Sigmoid colon (tissue), 7 donors: ENCODE data around the gene FOXL3. TPM values are rescaled to one million over a fixed set of nuclear protein-coding genes. Genes with fewer than 3 reads are reported as not detected.

Experiments used
- DNase-seq: peaks from one replicate; pipeline ENCODE4 v3.0.0-alpha.2; 2019
- H3K27ac ChIP-seq, 4 donors: fragments of 200-600 bp; sonication (generic); one replicate each; pipeline ENCODE4 v1.5.1; 2016 to 2019; ENCODE audit warnings: mild to moderate bottlenecking in 1 of 4
- H3K27me3 ChIP-seq, 3 donors: fragments of 200-600 bp; sonication (generic); one replicate each; pipeline ENCODE4 v1.5.1; 2019; ENCODE audit warnings: mild to moderate bottlenecking in 1 of 3
- H3K36me3 ChIP-seq, 4 donors: fragments of 200-600 bp; sonication (generic); one replicate each; pipeline ENCODE4 v1.5.1; 2016 to 2019
- H3K4me1 ChIP-seq, 4 donors: fragments of 200-600 bp; sonication (generic); one replicate each; pipeline ENCODE4 v1.5.1; 2017 to 2019
- H3K4me3 ChIP-seq, 4 donors: fragments of 200-600 bp; sonication (generic); one replicate each; pipeline ENCODE4 v1.5.1; 2017 to 2019; ENCODE audit warnings: mild to moderate bottlenecking in 2 of 4, moderate library complexity in 1 of 4
- H3K9me3 ChIP-seq, 4 donors: fragments of 200-600 bp in 3 of 4; sonication (generic) in 3 of 4; one replicate each; pipeline versions ENCODE4 v1.5.1 to v1.6.1; 2013 to 2019
- EP300 ChIP-seq, 4 donors: sonication (generic); formaldehyde crosslinking; IDR thresholded peaks; one replicate each; pipeline ENCODE4 v1.6.1; 2017; ENCODE audit warnings: antibody characterized with exemption in 4 of 4
- POLR2A ChIP-seq, 2 donors: fragments of 450-650 bp; IDR thresholded peaks; one replicate each; pipeline ENCODE4 v1.6.1; 2016; ENCODE audit warnings: antibody characterized with exemption in 2 of 2, mild to moderate bottlenecking in 2 of 2, moderate library complexity in 2 of 2
- POLR2AphosphoS5 ChIP-seq, 4 donors: sonication (generic); formaldehyde crosslinking; IDR thresholded peaks; one replicate each; pipeline ENCODE4 v1.6.1; 2017; ENCODE audit warnings: antibody characterized with exemption in 4 of 4
- WGBS, 2 donors: extraction: QIAGEN DNeasy Blood & Tissue Kit; methylation state at CpG; one replicate each; pipeline ENCODE4 v1.1.7; 2013; 5-methylcytosine and 5-hydroxymethylcytosine counted together
- intact Hi-C: fragments of 100-400 bp; cut with DNase I; formaldehyde crosslinking; loops from one replicate; pipeline ENCODE4 v1.15.1; 2023
- polyA plus RNA-seq, 3 donors: library from polyadenylated mRNA; stranded (reverse); fragments of 200-250 nt; gene quantifications; one replicate each; pipeline ENCODE4 v1.2.3, GENCODE V29; 2013
- total RNA-seq, 4 donors: library from RNA; depleted of rRNA; stranded (reverse); fragments of >200 nt; gene quantifications; one replicate each; pipeline ENCODE4 v1.1.0, GENCODE V29; 2016
- TF ChIP-seq, protein P1 (sequence below), 4 experiments: fragments of 450-650 bp in 3 of 4; fragments of 200-600 bp in 1 of 4; IDR thresholded peaks; one replicate each; pipeline ENCODE4 v1.5.1; 2016 to 2019; ENCODE audit warnings: antibody characterized with exemption in 4 of 4, mild to moderate bottlenecking in 3 of 4, moderate library complexity in 2 of 4
- donor health status: healthy with polysubstance abuse.
- donor health status: Bipolar disorder and iron deficiency.
- donor health status: healthy.

The FOXL3 gene
- total and polyA plus RNA-seq, 7 donors = not detected

GRCh38 chr7:315516-316265 is 25.7 kb downstream of the FOXL3 start:
- peaks cover 0 to 12% (median 0%) of the 10 kb centered on the region in 3 donors for H3K27me3 ChIP-seq
- no peaks in the 10 kb centered on the region for H3K4me1 ChIP-seq
- H3K9me3 ChIP-seq = no peaks in the 10 kb centered on the region
- TF ChIP-seq POLR2A (IDR thresholded peaks at IDR 0.05) (no peak), EP300 (IDR thresholded peaks at IDR 0.05) (no peak), POLR2AphosphoS5 (IDR thresholded peaks at IDR 0.05) (no peak)
- TF ChIP-seq, protein P1, sequence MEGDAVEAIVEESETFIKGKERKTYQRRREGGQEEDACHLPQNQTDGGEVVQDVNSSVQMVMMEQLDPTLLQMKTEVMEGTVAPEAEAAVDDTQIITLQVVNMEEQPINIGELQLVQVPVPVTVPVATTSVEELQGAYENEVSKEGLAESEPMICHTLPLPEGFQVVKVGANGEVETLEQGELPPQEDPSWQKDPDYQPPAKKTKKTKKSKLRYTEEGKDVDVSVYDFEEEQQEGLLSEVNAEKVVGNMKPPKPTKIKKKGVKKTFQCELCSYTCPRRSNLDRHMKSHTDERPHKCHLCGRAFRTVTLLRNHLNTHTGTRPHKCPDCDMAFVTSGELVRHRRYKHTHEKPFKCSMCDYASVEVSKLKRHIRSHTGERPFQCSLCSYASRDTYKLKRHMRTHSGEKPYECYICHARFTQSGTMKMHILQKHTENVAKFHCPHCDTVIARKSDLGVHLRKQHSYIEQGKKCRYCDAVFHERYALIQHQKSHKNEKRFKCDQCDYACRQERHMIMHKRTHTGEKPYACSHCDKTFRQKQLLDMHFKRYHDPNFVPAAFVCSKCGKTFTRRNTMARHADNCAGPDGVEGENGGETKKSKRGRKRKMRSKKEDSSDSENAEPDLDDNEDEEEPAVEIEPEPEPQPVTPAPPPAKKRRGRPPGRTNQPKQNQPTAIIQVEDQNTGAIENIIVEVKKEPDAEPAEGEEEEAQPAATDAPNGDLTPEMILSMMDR (IDR thresholded peaks at IDR 0.05) = no peak
- 86 to 94% methylated on average over 16 of the region's 16 CpGs for WGBS, 2 donors
- intact Hi-C loops = no loop called here
- DNase-seq = no peak
- H3K4me3 ChIP-seq = no peak overlapping the region
- H3K36me3 ChIP-seq = no peaks in the 10 kb centered on the region
- no peak overlapping the region for H3K27ac ChIP-seq

- no peak overlapping the region for H3K27ac ChIP-seq
- no peaks in the 10 kb centered on the region for H3K36me3 ChIP-seq
- H3K4me3 ChIP-seq = no peak overlapping the region
- intact Hi-C loops = no loop called here
- no peak for DNase-seq
- peaks cover 0 to 12% (median 3%) of the 10 kb centered on the region in 3 donors for H3K27me3 ChIP-seq
- peaks cover 0 to 9% (median 7%) of the 10 kb centered on the region in 4 donors for H3K4me1 ChIP-seq
- TF ChIP-seq, protein P1 (IDR thresholded peaks at IDR 0.05) = no peak
- TF ChIP-seq EP300 (IDR thresholded peaks at IDR 0.05) (no peak), POLR2A (IDR thresholded peaks at IDR 0.05) (no peak), POLR2AphosphoS5 (IDR thresholded peaks at IDR 0.05) (no peak)
- WGBS, 2 donors = 92 to 95% methylated on average over 27 of the region's 27 CpGs
- H3K9me3 ChIP-seq = no peaks in the 10 kb centered on the region
Observed at GRCh38 chr7:317643-318405, 27.9 kb downstream of the FOXL3 start.

GRCh38 chr7:318476-318875 is 28.5 kb downstream of the FOXL3 start:
- peaks cover 0 to 12% (median 3%) of the 10 kb centered on the region in 3 donors for H3K27me3 ChIP-seq
- intact Hi-C loops = no loop called here
- 41 to 72% methylated on average over 9 of the region's 9 CpGs for WGBS, 2 donors
- H3K4me1 ChIP-seq = peaks cover 0 to 9% (median 7%) of the 10 kb centered on the region in 4 donors
- no peak for DNase-seq
- H3K4me3 ChIP-seq = no peak overlapping the region
- no peaks in the 10 kb centered on the region for H3K9me3 ChIP-seq
- H3K36me3 ChIP-seq = no peaks in the 10 kb centered on the region
- H3K27ac ChIP-seq = no peak overlapping the region
- TF ChIP-seq EP300 (IDR thresholded peaks at IDR 0.05) (no peak), POLR2AphosphoS5 (IDR thresholded peaks at IDR 0.05) (no peak), POLR2A (IDR thresholded peaks at IDR 0.05) (no peak)
- TF ChIP-seq, protein P1 (IDR thresholded peaks at IDR 0.05) = no peak

DNA sequence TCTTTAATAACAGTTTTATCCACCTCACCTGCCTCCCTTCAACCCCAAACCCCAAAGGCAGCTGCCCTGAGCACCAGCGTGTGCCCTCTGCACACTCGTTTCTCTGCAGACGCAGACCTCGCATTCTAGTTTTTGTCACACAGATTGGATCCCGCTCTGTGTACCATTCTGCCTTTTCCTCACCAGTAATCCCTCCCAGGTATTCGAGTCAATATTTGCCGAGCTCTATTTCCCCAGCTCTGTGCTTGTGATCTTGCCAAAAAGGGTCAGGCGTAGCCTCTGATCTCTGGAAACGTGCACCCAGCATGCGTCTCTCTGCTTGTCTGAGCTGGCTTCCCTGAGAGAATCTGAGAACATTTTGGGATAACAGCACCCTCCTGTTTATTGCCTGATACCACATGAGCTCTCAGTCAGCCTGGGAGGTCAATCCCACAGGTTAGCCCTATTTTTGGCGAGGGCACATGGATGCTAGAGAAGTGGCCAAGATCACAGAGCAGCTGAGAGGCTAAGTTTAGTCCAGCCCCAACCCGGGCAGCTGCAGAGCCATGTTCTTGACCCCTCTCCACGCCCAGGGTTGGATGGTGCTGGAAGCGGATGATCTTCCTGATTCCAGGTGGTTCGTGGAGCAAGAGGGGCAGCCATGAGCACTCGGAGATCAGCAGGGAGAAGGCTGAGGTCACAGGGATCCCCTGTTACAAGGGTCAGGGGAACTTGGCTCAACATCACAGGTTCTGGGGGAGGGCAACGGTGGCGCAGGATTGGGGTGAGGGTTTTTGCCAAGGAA is 29.1 kb downstream of the FOXL3 start:
- WGBS, 2 donors = 16 to 60% methylated on average over 18 of the region's 18 CpGs
- H3K4me1 ChIP-seq = peaks cover 0 to 9% (median 7%) of the 10 kb centered on the region in 4 donors
- H3K4me3 ChIP-seq = no peak overlapping the region
- no peak for TF ChIP-seq POLR2AphosphoS5 (IDR thresholded peaks at IDR 0.05)
- TF ChIP-seq, protein P1 (IDR thresholded peaks at IDR 0.05) = no peak
- no peak for TF ChIP-seq EP300 (IDR thresholded peaks at IDR 0.05)
- TF ChIP-seq POLR2A (IDR thresholded peaks at IDR 0.05) = no peak
- intact Hi-C loops = no loop called here
- H3K27me3 ChIP-seq = peaks cover 0 to 9% (median 3%) of the 10 kb centered on the region in 3 donors
- H3K27ac ChIP-seq = no peak overlapping the region
- no peak for DNase-seq
- H3K36me3 ChIP-seq = no peaks in the 10 kb centered on the region
- no peaks in the 10 kb centered on the region for H3K9me3 ChIP-seq
